Pancreas (tissue), 10 donors: ENCODE data around the gene PLA2R1. TPM values are rescaled to one million over a fixed set of nuclear protein-coding genes. Genes with fewer than 3 reads are reported as not detected.

Experiments
- ATAC-seq, 4 donors: fragments of 200-7000 bp; cut with Tn5 transposase; one replicate each; pipeline versions ENCODE4 v1.8.0 to v1.9.1; 2020; ENCODE audit warnings: mild to moderate bottlenecking in 4 of 4, moderate library complexity in 4 of 4
- DNase-seq, 6 donors: peaks; one replicate each; pipeline ENCODE4 v3.0.0-alpha.2; 2020
- FAIRE-seq: peaks from 2 replicates; lab custom pipeline; 2012; peaks lifted over from hg19 to GRCh38; lab: Jason Lieb, UNC
- H3K27ac ChIP-seq, 4 donors: fragments of 200-600 bp; sonication (generic); 1 replicate in 3 of 4; 2 replicates in 1 of 4; pipeline versions ENCODE4 v1.5.0 to v1.8.0; 2020
- H3K27me3 ChIP-seq, 4 donors: fragments of 200-600 bp; one replicate each; pipeline ENCODE4 v1.8.0; 2021
- H3K36me3 ChIP-seq, 3 donors: fragments of 200-600 bp; sonication (generic) in 1 of 3; one replicate each; pipeline versions ENCODE4 v1.5.0 to v1.8.0; 2020 to 2021
- H3K4me1 ChIP-seq, 3 donors: fragments of 200-600 bp; one replicate each; pipeline ENCODE4 v1.8.0; 2021
- H3K4me3 ChIP-seq, 4 donors: fragments of 200-600 bp; sonication (generic) in 2 of 4; one replicate each; pipeline versions ENCODE4 v1.5.0 to v1.8.0; 2020 to 2021
- H3K9me3 ChIP-seq, 4 donors: fragments of 200-600 bp; one replicate each; pipeline ENCODE4 v1.8.0; 2021
- CTCF ChIP-seq, 4 donors: fragments of 200-600 bp; sonication (generic) in 3 of 4; IDR thresholded peaks; one replicate each; pipeline versions ENCODE4 v1.5.0 to v1.8.0; 2021; ENCODE audit warnings: antibody characterized with exemption in 4 of 4
- WGBS, 2 donors: extraction: QIAGEN DNeasy Blood & Tissue Kit; methylation state at CpG; one replicate each; pipeline ENCODE4 v1.1.7; 2013; 5-methylcytosine and 5-hydroxymethylcytosine counted together
- intact Hi-C, 3 donors: fragments of 100-400 bp; cut with DNase I; formaldehyde crosslinking; loops; one replicate each; pipeline versions ENCODE4 v1.11.1 to v1.14.2; 2022
- polyA plus RNA-seq, 2 donors: library from polyadenylated mRNA; stranded (reverse); fragments of 200-250 nt; gene quantifications; one replicate each; pipeline ENCODE4 v1.2.3, GENCODE V29; 2013
- total RNA-seq, 6 donors: library from RNA; stranded (reverse); fragmentation: NEBNext Ultra II Directional in 4 of 6; extraction: Animal tissue kit (Norgen Biotek cat#: 25700) in 4 of 6; gene quantifications; one replicate each; pipeline versions ENCODE4 v1.2.1 to v1.2.4, GENCODE V29; 2021 to 2023
- donor health status: healthy with polysubstance abuse.
- donor health status: DM: no; HTN: no; CAD: no; lungs with moderate emphysema.
- donor health status: DM: no; HTN: no; CAD: no.
- donor health status: control.
- donor health status: control.
- donor health status: Bipolar disorder and iron deficiency.
- donor health status: DM: yes; HTN: yes; CAD: no.
- donor health status: DM: no; HTN: no; CAD: no.
- donor health status: DM: no; HTN: no; CAD: no.
- donor health status: DM: yes; HTN: yes; CAD: no.

Gene PLA2R1
- total and polyA plus RNA-seq, 8 donors: 0.16 to 1.5 (median 0.69) TPM

GRCh38 chr2:159903443-159904126 lies 158.8 kb downstream of the PLA2R1 start:
- H3K27ac ChIP-seq: peak overlapping the region in 2 of 4 donors; percentile 26 to 46
- ATAC-seq (peak in 3 of 4 donors; percentile 35 to 56 (median 44)), FAIRE-seq (no peak)

GRCh38 chr2:159902722-159903121 lies 159.7 kb downstream of the PLA2R1 start:
- intact Hi-C loops: no loop called here
- no peak for DNase-seq

More at GRCh38 chr2:159903443-159904126, 158.8 kb downstream of the PLA2R1 start:
- H3K27me3 ChIP-seq: no peaks in the 10 kb centered on the region
- peaks cover 0 to 6% (median 5%) of the 10 kb centered on the region in 3 donors for H3K4me1 ChIP-seq
- peak in 3 of 6 donors; percentile 28 to 30 (median 29) for DNase-seq
- peak overlapping the region in 3 of 4 donors; percentile 33 to 56 (median 38) for H3K4me3 ChIP-seq
- 50 to 52% methylated on average over 17 of the region's 17 CpGs for WGBS, 2 donors
- no peaks in the 10 kb centered on the region for H3K36me3 ChIP-seq
- no peaks in the 10 kb centered on the region for H3K9me3 ChIP-seq
- TF ChIP-seq CTCF (IDR thresholded peaks at IDR 0.05): no peak
- intact Hi-C loops: no loop called here

GRCh38 chr2:159900343-159900742 lies 162.1 kb downstream of the PLA2R1 start:
- no peak overlapping the region for H3K27ac ChIP-seq
- ATAC-seq (no peak), DNase-seq (no peak), FAIRE-seq (no peak)
- H3K9me3 ChIP-seq: no peaks in the 10 kb centered on the region
- H3K36me3 ChIP-seq: no peaks in the 10 kb centered on the region
- H3K27me3 ChIP-seq: no peaks in the 10 kb centered on the region
- 89 to 92% methylated on average over 1 of the region's 1 CpG for WGBS, 2 donors
- intact Hi-C loops: no loop called here
- no peak for TF ChIP-seq CTCF (IDR thresholded peaks at IDR 0.05)
- no peak overlapping the region for H3K4me3 ChIP-seq
- peaks cover 0 to 5% (median 2%) of the 10 kb centered on the region in 3 donors for H3K4me1 ChIP-seq

More at GRCh38 chr2:159902722-159903121, 159.7 kb downstream of the PLA2R1 start:
- H3K4me1 ChIP-seq: peaks cover 0 to 6% (median 5%) of the 10 kb centered on the region in 3 donors
- TF ChIP-seq CTCF (IDR thresholded peaks at IDR 0.05): no peak
- no peaks in the 10 kb centered on the region for H3K36me3 ChIP-seq
- 64 to 70% methylated on average over 6 of the region's 6 CpGs for WGBS, 2 donors
- H3K27me3 ChIP-seq: no peaks in the 10 kb centered on the region
- no peak overlapping the region for H3K27ac ChIP-seq
- H3K4me3 ChIP-seq: no peak overlapping the region
- no peak for ATAC-seq
- no peak for FAIRE-seq
- no peaks in the 10 kb centered on the region for H3K9me3 ChIP-seq

GRCh38 chr2:159898441-159898840 lies 164.0 kb downstream of the PLA2R1 start:
- H3K9me3 ChIP-seq: no peaks in the 10 kb centered on the region
- FAIRE-seq: no peak
- no peaks in the 10 kb centered on the region for H3K27me3 ChIP-seq
- no peak for ATAC-seq
- DNase-seq: no peak
- H3K4me1 ChIP-seq: no peaks in the 10 kb centered on the region
- H3K36me3 ChIP-seq: no peaks in the 10 kb centered on the region
- no peak overlapping the region for H3K4me3 ChIP-seq
- no peak for TF ChIP-seq CTCF (IDR thresholded peaks at IDR 0.05)
- no peak overlapping the region for H3K27ac ChIP-seq
- intact Hi-C loops: no loop called here
- 84 to 88% methylated on average over 6 of the region's 6 CpGs for WGBS, 2 donors

- no peak for TF ChIP-seq CTCF (IDR thresholded peaks at IDR 0.05)
- H3K36me3 ChIP-seq: no peaks in the 10 kb centered on the region
- H3K27ac ChIP-seq: no peak overlapping the region
- no peak overlapping the region for H3K4me3 ChIP-seq
- FAIRE-seq (no peak), DNase-seq (no peak), ATAC-seq (no peak)
- WGBS, 2 donors: 93 to 97% methylated on average over 5 of the region's 5 CpGs
- no peaks in the 10 kb centered on the region for H3K4me1 ChIP-seq
- H3K9me3 ChIP-seq: no peaks in the 10 kb centered on the region
- intact Hi-C loops: no loop called here
- no peaks in the 10 kb centered on the region for H3K27me3 ChIP-seq
Observed at GRCh38 chr2:159897720-159898119, 164.7 kb downstream of the PLA2R1 start.
